CD8-positive, alpha-beta memory T cell (primary cell): Measurements from ENCODE around the gene FARS2. TPM values are rescaled to one million over a fixed set of nuclear protein-coding genes. Genes with fewer than 3 reads are reported as not detected.
A peak's percentile ranks its signal among the peaks of the same experiment; 100 is the strongest.

Source experiments
- CTCF ChIA-PET: fragments of 350-600 bp; sonication (Branson Sonifier 250); formaldehyde crosslinking; loops from one replicate; lab custom pipeline; 2021; ENCODE audit warnings: antibody characterized with exemption; lab: Charles Lee
- POLR2A ChIA-PET: fragments of 350-600 bp; sonication (Branson Sonifier 250); formaldehyde crosslinking; loops from one replicate; lab custom pipeline; 2021; ENCODE audit warnings: antibody characterized with exemption; lab: Charles Lee
- DNase-seq, 5 donors: peaks; one replicate each; pipeline versions ENCODE4 v3.0.0 to v3.0.0-alpha.2; 2020 to 2022; ENCODE audit warnings: mixed read lengths in 1 of 5
- H3K27ac ChIP-seq: one replicate; pipeline ENCODE4 v1.7.0; 2013; ENCODE audit warnings: low read depth, mild to moderate bottlenecking, low read length, moderate library complexity
- H3K27me3 ChIP-seq: 2 replicates; pipeline ENCODE4 v1.7.0; 2013; ENCODE audit warnings: low read length, mild to moderate bottlenecking; ENCODE audit not compliant: insufficient read depth, poor library complexity, severe bottlenecking
- H3K36me3 ChIP-seq: 2 replicates; pipeline ENCODE4 v1.7.0; 2013; ENCODE audit warnings: mild to moderate bottlenecking, low read length, moderate library complexity; ENCODE audit not compliant: insufficient read depth
- H3K4me1 ChIP-seq: 2 replicates; pipeline ENCODE4 v1.7.0; 2013; ENCODE audit warnings: mild to moderate bottlenecking, low read length, moderate library complexity; ENCODE audit not compliant: insufficient read depth
- H3K4me3 ChIP-seq: 2 replicates; pipeline ENCODE4 v1.7.0; 2013; ENCODE audit warnings: mild to moderate bottlenecking, low read length
- H3K9me3 ChIP-seq: 2 replicates; pipeline ENCODE4 v1.7.0; 2013; ENCODE audit warnings: mild to moderate bottlenecking, low read length
- H3K27ac Mint-ChIP-seq, 8 donors: one replicate each; pipeline ENCODE4 v1.8.0; 2020 to 2021; ENCODE audit warnings: mixed read lengths in 8 of 8, mild to moderate bottlenecking in 6 of 8, inconsistent platforms in 3 of 8, moderate library complexity in 3 of 8
- H3K27me3 Mint-ChIP-seq, 2 donors: one replicate each; pipeline ENCODE4 v1.8.0; 2020 to 2021; ENCODE audit warnings: mixed read lengths in 2 of 2, mild to moderate bottlenecking in 1 of 2, moderate library complexity in 1 of 2
- H3K36me3 Mint-ChIP-seq, 3 donors: one replicate each; pipeline ENCODE4 v1.8.0; 2020 to 2021; ENCODE audit warnings: mixed read lengths in 3 of 3, inconsistent platforms in 1 of 3, mild to moderate bottlenecking in 1 of 3
- H3K4me1 Mint-ChIP-seq, 3 donors: one replicate each; pipeline ENCODE4 v1.8.0; 2020 to 2021; ENCODE audit warnings: mixed read lengths in 3 of 3, inconsistent platforms in 1 of 3, mild to moderate bottlenecking in 1 of 3
- H3K4me3 Mint-ChIP-seq, 7 donors: one replicate each; pipeline ENCODE4 v1.8.0; 2020 to 2021; ENCODE audit warnings: mixed read lengths in 7 of 7, mild to moderate bottlenecking in 6 of 7, moderate library complexity in 4 of 7, inconsistent platforms in 2 of 7
- H3K9me3 Mint-ChIP-seq, 5 donors: one replicate each; pipeline ENCODE4 v1.8.0; 2020 to 2022; ENCODE audit warnings: mixed read lengths in 5 of 5, mild to moderate bottlenecking in 3 of 5, moderate library complexity in 2 of 5, inconsistent platforms in 1 of 5
- polyA plus RNA-seq: library from polyadenylated mRNA; unstranded; fragments of 300-500 nt; fragmentation: Illumina TruSeq; gene quantifications from one replicate; pipeline ENCODE4 v1.2.3, GENCODE V29; 2021
- total RNA-seq, 2 experiments: library from RNA; stranded (reverse); gene quantifications; one replicate each; pipeline ENCODE4 v1.2.3, GENCODE V29; 2021

The FARS2 gene
- total and polyA plus RNA-seq, 3 experiments from 2014 or later: 24.5 to 26.0 (median 24.9) TPM

DNA sequence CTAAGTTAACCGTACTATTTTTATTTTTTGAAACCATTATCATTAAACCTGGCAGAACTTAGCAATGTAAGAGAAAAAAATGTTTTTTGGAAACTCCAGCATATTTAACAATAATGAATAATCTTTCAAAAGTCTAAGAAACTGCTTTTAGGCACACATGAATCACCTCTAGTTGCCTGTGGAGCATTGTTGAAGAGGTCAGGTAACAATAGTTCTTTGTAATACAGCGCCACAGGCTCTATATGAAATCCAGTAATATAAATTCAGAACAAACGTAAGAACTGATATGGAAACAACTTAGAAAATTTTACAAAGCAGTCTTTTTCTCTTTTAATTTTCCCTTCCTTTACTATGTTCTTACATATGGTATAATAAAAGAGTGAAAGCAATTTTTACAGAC, 10.9 kb upstream of the FARS2 start:
- no peaks in the 10 kb centered on the region for H3K4me1 ChIP-seq
- ChIA-PET CTCF (no interaction called here), POLR2A (no interaction called here)
- no peak overlapping the region for H3K27ac ChIP-seq
- Mint-ChIP-seq H3K27me3 (no peaks in the 10 kb centered on the region), H3K9me3 (no peaks in the 10 kb centered on the region), H3K4me3 (no peak overlapping the region), H3K4me1 (peaks cover 0 to 8% (median 0%) of the 10 kb centered on the region in 3 donors), H3K36me3 (peaks cover 11 to 16% (median 16%) of the 10 kb centered on the region in 3 donors), H3K27ac (no peak overlapping the region)
- H3K36me3 ChIP-seq: no peaks in the 10 kb centered on the region
- no peaks in the 10 kb centered on the region for H3K9me3 ChIP-seq
- no peak overlapping the region for H3K4me3 ChIP-seq
- no peaks in the 10 kb centered on the region for H3K27me3 ChIP-seq
- DNase-seq: no peak

- no peaks in the 10 kb centered on the region for H3K9me3 Mint-ChIP-seq
- H3K4me3 ChIP-seq: no peak overlapping the region
- no peak overlapping the region for H3K4me3 Mint-ChIP-seq
- H3K4me1 ChIP-seq: no peaks in the 10 kb centered on the region
- CTCF ChIA-PET: no interaction called here
- no peaks in the 10 kb centered on the region for H3K27me3 ChIP-seq
- POLR2A ChIA-PET: no interaction called here
- H3K27ac ChIP-seq: no peak overlapping the region
- no peak overlapping the region for H3K27ac Mint-ChIP-seq
- H3K36me3 ChIP-seq: no peaks in the 10 kb centered on the region
- DNase-seq: no peak
- H3K36me3 Mint-ChIP-seq: peaks cover 11 to 16% (median 16%) of the 10 kb centered on the region in 3 donors
- H3K27me3 Mint-ChIP-seq: no peaks in the 10 kb centered on the region
- no peaks in the 10 kb centered on the region for H3K9me3 ChIP-seq
- H3K4me1 Mint-ChIP-seq: peaks cover 0 to 8% (median 0%) of the 10 kb centered on the region in 3 donors
These were observed 10.4 kb upstream of the FARS2 start for GRCh38 chr6:5250911-5251310.

- Mint-ChIP-seq H3K4me3 (peak overlapping the region in 1 of 7 donors; percentile 7), H3K27ac (peak overlapping the region in 2 of 8 donors; percentile 12 to 41), H3K9me3 (no peaks in the 10 kb centered on the region), H3K27me3 (peaks cover 0 to 1% of the 10 kb centered on the region in 2 donors), H3K4me1 (peaks cover 19 to 24% (median 20%) of the 10 kb centered on the region in 3 donors), H3K36me3 (peaks cover 7 to 30% (median 15%) of the 10 kb centered on the region in 3 donors)
- CTCF ChIA-PET: interaction anchor here (0.9 to 1.5 kb wide), 2 partner anchors 10 to 113 kb away, joined by 3 to 4 read pairs; no protein-coding TSS in a partner anchor
- no peak overlapping the region for H3K27ac ChIP-seq
- H3K4me3 ChIP-seq: no peak overlapping the region
- H3K36me3 ChIP-seq: no peaks in the 10 kb centered on the region
- POLR2A ChIA-PET: no interaction called here
- DNase-seq: no peak
- H3K4me1 ChIP-seq: peaks cover 11% of the 10 kb centered on the region
- H3K27me3 ChIP-seq: no peaks in the 10 kb centered on the region
- H3K9me3 ChIP-seq: no peaks in the 10 kb centered on the region
These were observed 4.4 kb upstream of the FARS2 start for GRCh38 chr6:5256952-5257351.

DNA sequence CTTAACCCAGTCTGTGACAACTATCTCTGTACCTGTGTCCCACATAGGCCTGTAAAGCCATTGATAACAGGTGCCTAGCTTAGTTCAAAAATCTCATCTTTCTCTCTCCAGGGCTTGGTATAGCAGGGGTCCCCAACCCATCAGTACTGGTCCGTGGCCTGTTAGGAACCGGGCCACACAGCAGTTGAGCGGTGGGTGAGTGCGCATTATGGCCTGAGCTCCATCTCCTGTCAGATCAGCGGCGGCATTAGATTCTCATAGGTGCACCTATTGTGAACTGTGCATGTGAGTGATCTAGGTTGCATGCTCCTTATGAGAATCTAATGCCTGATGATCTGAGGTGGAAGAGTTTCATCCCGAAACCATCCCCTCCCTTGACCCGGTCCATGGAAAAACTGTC, 3.9 kb upstream of the FARS2 start:
- Histone ChIP-seq H3K9me3 (no peaks in the 10 kb centered on the region), H3K27ac (no peak overlapping the region), H3K4me3 (no peak overlapping the region), H3K27me3 (no peaks in the 10 kb centered on the region), H3K4me1 (peaks cover 11% of the 10 kb centered on the region), H3K36me3 (no peaks in the 10 kb centered on the region)
- DNase-seq: no peak
- Mint-ChIP-seq H3K27me3 (peaks cover 0 to 1% of the 10 kb centered on the region in 2 donors), H3K9me3 (no peaks in the 10 kb centered on the region), H3K36me3 (peaks cover 7 to 28% (median 10%) of the 10 kb centered on the region in 3 donors), H3K4me1 (peaks cover 19 to 26% (median 22%) of the 10 kb centered on the region in 3 donors), H3K27ac (peak overlapping the region in 2 of 8 donors; percentile 40 to 41), H3K4me3 (peak overlapping the region in 1 of 7 donors; percentile 51)
- ChIA-PET POLR2A (no interaction called here), CTCF (interaction anchor here (0.9 to 1.5 kb wide), 2 partner anchors 10 to 114 kb away, joined by 3 to 4 read pairs; no protein-coding TSS in a partner anchor)

DNA sequence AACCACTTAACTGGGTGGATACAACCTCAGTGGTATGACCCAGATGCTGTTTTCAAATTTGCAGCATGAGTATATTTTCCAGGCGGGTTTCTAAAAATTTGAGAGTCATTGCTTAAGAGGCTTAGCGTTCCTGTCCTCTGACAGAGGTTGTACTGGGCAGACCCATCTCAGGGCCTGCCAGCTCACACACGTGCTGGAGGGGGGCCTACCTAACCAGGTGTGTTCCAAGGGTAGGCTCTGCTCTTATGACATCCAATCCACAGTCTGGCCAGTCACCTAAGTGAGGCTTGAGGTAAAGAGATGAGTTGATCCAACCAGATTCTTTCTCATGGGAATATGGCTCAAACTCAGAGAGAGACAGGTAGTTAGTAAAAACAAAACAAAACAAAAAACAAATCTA, 1.9 kb upstream of the FARS2 start:
- Histone ChIP-seq H3K9me3 (no peaks in the 10 kb centered on the region), H3K4me1 (peaks cover 14% of the 10 kb centered on the region), H3K36me3 (no peaks in the 10 kb centered on the region), H3K4me3 (peak overlapping the region; percentile 81), H3K27ac (peak overlapping the region; percentile 75), H3K27me3 (no peaks in the 10 kb centered on the region)
- Mint-ChIP-seq H3K4me1 (peaks cover 21 to 31% (median 27%) of the 10 kb centered on the region in 3 donors), H3K27ac (peak overlapping the region; percentile 91 to 100 (median 98)), H3K9me3 (no peaks in the 10 kb centered on the region), H3K27me3 (peaks cover 0 to 1% of the 10 kb centered on the region in 2 donors), H3K4me3 (peak overlapping the region; percentile 94 to 99 (median 98)), H3K36me3 (peaks cover 6 to 21% (median 7%) of the 10 kb centered on the region in 3 donors)
- ChIA-PET POLR2A (no interaction called here), CTCF (no interaction called here)
- DNase-seq: no peak

DNA sequence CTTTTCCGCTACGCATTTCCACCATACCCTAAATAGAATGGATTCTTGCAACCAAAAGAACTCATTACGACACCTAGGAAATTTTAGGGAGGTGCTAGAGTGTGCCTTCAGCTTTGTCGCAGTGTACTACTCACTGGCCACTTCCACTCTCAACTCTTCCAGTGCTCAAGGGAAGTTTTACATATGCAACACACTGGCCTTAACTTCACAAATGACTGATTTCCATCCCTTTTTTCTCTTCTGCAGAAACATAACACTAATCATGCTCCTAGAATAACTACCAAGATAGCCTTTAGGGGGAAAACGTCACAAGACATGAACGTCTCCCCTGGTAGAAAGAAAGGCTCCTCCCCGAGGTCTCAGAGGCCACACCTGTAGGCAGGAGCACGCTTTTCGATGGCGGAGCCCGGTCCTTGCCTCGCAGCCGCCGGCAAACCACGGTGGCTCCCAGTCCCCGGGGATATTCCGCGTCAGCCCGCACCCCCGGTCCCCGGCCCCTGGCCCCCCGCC, 1.1 kb upstream of the FARS2 start:
- Mint-ChIP-seq H3K36me3 (peaks cover 0 to 19% (median 4%) of the 10 kb centered on the region in 3 donors), H3K4me3 (peak overlapping the region; percentile 94 to 99 (median 98)), H3K27me3 (peaks cover 0 to 1% of the 10 kb centered on the region in 2 donors), H3K4me1 (peaks cover 24 to 34% (median 27%) of the 10 kb centered on the region in 3 donors), H3K9me3 (no peaks in the 10 kb centered on the region), H3K27ac (peak overlapping the region; percentile 91 to 100 (median 98))
- POLR2A ChIA-PET: interaction anchor here (1.0 to 1.5 kb wide), 2 partner anchors 86 to 1125 kb away, joined by 3 to 7 read pairs; partner anchors contain the start of gene ECI2
- DNase-seq: peak; percentile 66 to 87 (median 81)
- H3K27ac ChIP-seq: peak overlapping the region; percentile 75
- H3K27me3 ChIP-seq: no peaks in the 10 kb centered on the region
- CTCF ChIA-PET: interaction anchor here (0.7 kb wide), 1 partner anchor 116 kb away, joined by 3 read pairs; no protein-coding TSS in a partner anchor
- H3K9me3 ChIP-seq: no peaks in the 10 kb centered on the region
- peaks cover 14% of the 10 kb centered on the region for H3K4me1 ChIP-seq
- H3K36me3 ChIP-seq: no peaks in the 10 kb centered on the region
- peak overlapping the region; percentile 81 for H3K4me3 ChIP-seq

- peak overlapping the region; percentile 94 to 99 (median 98) for H3K4me3 Mint-ChIP-seq
- H3K4me1 ChIP-seq: peaks cover 14% of the 10 kb centered on the region
- no peaks in the 10 kb centered on the region for H3K9me3 Mint-ChIP-seq
- H3K27ac ChIP-seq: peak overlapping the region; percentile 94
- peaks cover 0 to 1% of the 10 kb centered on the region in 2 donors for H3K27me3 Mint-ChIP-seq
- H3K27me3 ChIP-seq: no peaks in the 10 kb centered on the region
- no peaks in the 10 kb centered on the region for H3K36me3 ChIP-seq
- peaks cover 27 to 37% (median 34%) of the 10 kb centered on the region in 3 donors for H3K4me1 Mint-ChIP-seq
- H3K27ac Mint-ChIP-seq: peak overlapping the region; percentile 97 to 100 (median 100)
- peaks cover 0 to 24% (median 8%) of the 10 kb centered on the region in 3 donors for H3K36me3 Mint-ChIP-seq
- no peaks in the 10 kb centered on the region for H3K9me3 ChIP-seq
- POLR2A ChIA-PET: interaction anchor here (0.7 to 1.1 kb wide), 3 partner anchors 87 to 1126 kb away, joined by 3 to 5 read pairs (median 3); partner anchors contain the start of gene ECI2
- H3K4me3 ChIP-seq: peak overlapping the region; percentile 81
- CTCF ChIA-PET: interaction anchor here (0.9 kb wide), 1 partner anchor 118 kb away, joined by 4 read pairs; no protein-coding TSS in a partner anchor
- DNase-seq: no peak
These were observed 314 bp downstream of the FARS2 start for GRCh38 chr6:5261545-5262109.

DNA sequence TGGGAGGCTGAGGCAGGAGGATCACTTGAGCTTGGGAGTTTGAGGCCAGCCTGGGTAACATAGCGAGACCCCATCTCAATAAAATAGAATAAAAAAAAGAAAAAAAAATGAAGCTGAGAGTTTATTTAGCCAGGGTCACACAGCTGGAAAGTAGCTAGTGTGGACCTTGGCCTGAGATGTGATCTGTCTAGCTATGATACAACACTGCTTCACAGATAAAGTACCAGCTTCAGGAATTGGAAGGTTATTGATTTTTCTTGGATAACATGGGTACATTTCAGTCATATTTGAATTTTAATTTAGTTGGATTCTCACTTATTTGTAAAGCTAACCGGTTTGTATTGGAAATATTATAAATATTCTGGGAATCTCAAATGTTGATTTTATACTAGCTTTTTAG, 5.1 kb downstream of the FARS2 start:
- Histone ChIP-seq H3K4me3 (no peak overlapping the region), H3K36me3 (no peaks in the 10 kb centered on the region), H3K27me3 (no peaks in the 10 kb centered on the region), H3K9me3 (no peaks in the 10 kb centered on the region), H3K27ac (no peak overlapping the region), H3K4me1 (peaks cover 9% of the 10 kb centered on the region)
- no peak for DNase-seq
- ChIA-PET CTCF (interaction anchor here (0.7 to 3.8 kb wide), 6 partner anchors 10 to 123 kb away, joined by 3 to 12 read pairs (median 4); no protein-coding TSS in a partner anchor), POLR2A (no interaction called here)
- H3K4me1 Mint-ChIP-seq: peaks cover 17 to 27% (median 20%) of the 10 kb centered on the region in 3 donors
- no peak overlapping the region for H3K27ac Mint-ChIP-seq
- H3K4me3 Mint-ChIP-seq: no peak overlapping the region
- H3K36me3 Mint-ChIP-seq: peaks cover 8 to 28% (median 14%) of the 10 kb centered on the region in 3 donors
- H3K9me3 Mint-ChIP-seq: no peaks in the 10 kb centered on the region
- H3K27me3 Mint-ChIP-seq: no peaks in the 10 kb centered on the region
